GM12875 (cell line): ENCODE data around the gene TMEM43.

Experiments used
- H3K4me3 ChIP-seq: one replicate; pipeline ENCODE4 v1.5.1; 2011; ENCODE audit warnings: low read depth, low read length, control low read depth
- TF ChIP-seq, protein P1 (sequence below): IDR thresholded peaks from 2 replicates; pipeline ENCODE4 v1.5.1; 2011; ENCODE audit warnings: low read depth, mild to moderate bottlenecking, control low read depth, inconsistent platforms, low read length, moderate library complexity, borderline replicate concordance; ENCODE audit not compliant: insufficient read depth

TMEM43 gene

GRCh38 chr3:14152963-14153355 lies 28.1 kb downstream of the TMEM43 start:
- TF ChIP-seq, protein P1, sequence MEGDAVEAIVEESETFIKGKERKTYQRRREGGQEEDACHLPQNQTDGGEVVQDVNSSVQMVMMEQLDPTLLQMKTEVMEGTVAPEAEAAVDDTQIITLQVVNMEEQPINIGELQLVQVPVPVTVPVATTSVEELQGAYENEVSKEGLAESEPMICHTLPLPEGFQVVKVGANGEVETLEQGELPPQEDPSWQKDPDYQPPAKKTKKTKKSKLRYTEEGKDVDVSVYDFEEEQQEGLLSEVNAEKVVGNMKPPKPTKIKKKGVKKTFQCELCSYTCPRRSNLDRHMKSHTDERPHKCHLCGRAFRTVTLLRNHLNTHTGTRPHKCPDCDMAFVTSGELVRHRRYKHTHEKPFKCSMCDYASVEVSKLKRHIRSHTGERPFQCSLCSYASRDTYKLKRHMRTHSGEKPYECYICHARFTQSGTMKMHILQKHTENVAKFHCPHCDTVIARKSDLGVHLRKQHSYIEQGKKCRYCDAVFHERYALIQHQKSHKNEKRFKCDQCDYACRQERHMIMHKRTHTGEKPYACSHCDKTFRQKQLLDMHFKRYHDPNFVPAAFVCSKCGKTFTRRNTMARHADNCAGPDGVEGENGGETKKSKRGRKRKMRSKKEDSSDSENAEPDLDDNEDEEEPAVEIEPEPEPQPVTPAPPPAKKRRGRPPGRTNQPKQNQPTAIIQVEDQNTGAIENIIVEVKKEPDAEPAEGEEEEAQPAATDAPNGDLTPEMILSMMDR: no peak
- H3K4me3 ChIP-seq: no peak overlapping the region

- no peak overlapping the region for H3K4me3 ChIP-seq
- TF ChIP-seq, protein P1: no peak
Measured at GRCh38 chr3:14153663-14154062, 28.8 kb downstream of the TMEM43 start.

GRCh38 chr3:14154276-14154675 lies 29.4 kb downstream of the TMEM43 start:
- TF ChIP-seq, protein P1: no peak
- no peak overlapping the region for H3K4me3 ChIP-seq

DNA sequence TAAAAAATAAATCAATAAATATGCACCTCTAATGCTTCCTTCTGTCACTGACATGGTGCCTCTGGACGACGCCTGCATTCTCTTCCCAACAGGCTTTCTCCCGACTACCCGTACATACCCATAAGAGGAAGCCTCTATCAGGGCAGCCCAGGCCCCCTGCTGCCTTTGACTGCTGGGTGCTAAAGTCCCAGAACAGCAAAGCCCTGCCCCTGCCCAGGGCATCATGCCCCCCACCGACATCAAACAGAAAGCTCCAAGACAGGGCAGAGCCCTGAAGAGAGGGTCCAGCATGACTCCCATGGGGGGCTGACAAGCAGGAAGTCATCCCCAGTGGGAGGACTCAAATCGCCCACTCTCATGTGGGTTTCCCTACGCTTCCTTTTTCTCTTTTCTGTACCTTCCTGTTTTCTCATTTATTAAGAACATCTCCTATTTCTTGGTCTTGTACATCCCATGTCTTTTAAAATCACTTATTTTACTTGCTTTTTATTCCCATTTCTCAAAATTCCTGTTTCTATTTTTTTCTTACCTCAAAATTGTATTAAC lies 30.1 kb downstream of the TMEM43 start:
- H3K4me3 ChIP-seq: no peak overlapping the region
- TF ChIP-seq, protein P1: no peak

GRCh38 chr3:14156201-14156600 lies 31.3 kb downstream of the TMEM43 start:
- H3K4me3 ChIP-seq: no peak overlapping the region
- TF ChIP-seq, protein P1: no peak

DNA sequence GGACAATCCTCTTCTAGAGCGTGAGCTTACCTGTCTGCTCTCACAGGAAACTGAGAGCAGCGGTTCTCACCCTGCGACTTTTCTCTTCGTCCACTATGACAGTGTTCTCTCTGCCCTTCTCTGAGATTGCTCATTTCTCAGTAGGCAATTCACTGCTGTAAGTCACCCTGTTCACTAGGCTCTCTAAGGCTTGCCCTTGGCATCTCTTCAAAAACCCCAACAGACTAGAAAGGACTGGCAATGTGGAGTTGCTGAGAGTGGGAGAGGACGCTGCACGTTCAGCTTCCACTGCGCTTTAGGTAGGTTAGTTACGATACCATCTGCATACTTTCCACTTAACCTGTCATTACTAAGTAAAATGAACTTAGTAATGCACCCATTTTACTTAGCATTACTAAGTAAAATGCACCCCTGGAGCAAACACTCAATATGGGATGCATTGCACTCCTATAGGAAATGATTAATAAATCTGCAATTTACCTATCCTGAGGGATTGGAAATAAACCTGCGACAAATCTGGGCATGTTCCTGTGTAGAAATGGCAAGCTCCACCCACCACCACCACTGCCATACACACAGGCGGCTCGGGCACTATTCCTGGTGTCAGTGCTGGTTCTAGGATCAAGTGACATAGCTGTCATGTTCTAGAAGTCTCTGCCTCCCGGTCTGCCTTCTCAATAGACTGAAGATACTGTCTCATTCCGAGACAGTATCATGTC lies 32.1 kb downstream of the TMEM43 start:
- H3K4me3 ChIP-seq: no peak overlapping the region

More for the DNA sequence above, 32.1 kb downstream of the TMEM43 start:
- TF ChIP-seq, protein P1: no peak
